ENCODE measurements around the gene ATP1A1.

ATP1A1 gene

GRCh38 chr1:116445534-116445933, 72.5 kb downstream of the ATP1A1 start:
- no peak for DNase-seq

GRCh38 chr1:116446686-116447085, 73.6 kb downstream of the ATP1A1 start:
- no peak for DNase-seq

- DNase-seq = no peak
These were observed 75.8 kb downstream of the ATP1A1 start for GRCh38 chr1:116448785-116449385.

GRCh38 chr1:116449578-116449977, 76.5 kb downstream of the ATP1A1 start:
- no peak for DNase-seq

- DNase-seq = no peak
These were observed 78.7 kb downstream of the ATP1A1 start for GRCh38 chr1:116451702-116452101.

- DNase-seq = no peak
These were observed 80.4 kb downstream of the ATP1A1 start for GRCh38 chr1:116453481-116453880.

- no peak for DNase-seq
These were observed 80.9 kb downstream of the ATP1A1 start for GRCh38 chr1:116453906-116454305.
